Measurements from ENCODE around the gene HOTAIR. TPM values are rescaled to one million over a fixed set of nuclear protein-coding genes. Genes with fewer than 3 reads are reported as not detected.

The HOTAIR gene
- total RNA-seq, 2 experiments from 2014 or later, result not detected

DNA sequence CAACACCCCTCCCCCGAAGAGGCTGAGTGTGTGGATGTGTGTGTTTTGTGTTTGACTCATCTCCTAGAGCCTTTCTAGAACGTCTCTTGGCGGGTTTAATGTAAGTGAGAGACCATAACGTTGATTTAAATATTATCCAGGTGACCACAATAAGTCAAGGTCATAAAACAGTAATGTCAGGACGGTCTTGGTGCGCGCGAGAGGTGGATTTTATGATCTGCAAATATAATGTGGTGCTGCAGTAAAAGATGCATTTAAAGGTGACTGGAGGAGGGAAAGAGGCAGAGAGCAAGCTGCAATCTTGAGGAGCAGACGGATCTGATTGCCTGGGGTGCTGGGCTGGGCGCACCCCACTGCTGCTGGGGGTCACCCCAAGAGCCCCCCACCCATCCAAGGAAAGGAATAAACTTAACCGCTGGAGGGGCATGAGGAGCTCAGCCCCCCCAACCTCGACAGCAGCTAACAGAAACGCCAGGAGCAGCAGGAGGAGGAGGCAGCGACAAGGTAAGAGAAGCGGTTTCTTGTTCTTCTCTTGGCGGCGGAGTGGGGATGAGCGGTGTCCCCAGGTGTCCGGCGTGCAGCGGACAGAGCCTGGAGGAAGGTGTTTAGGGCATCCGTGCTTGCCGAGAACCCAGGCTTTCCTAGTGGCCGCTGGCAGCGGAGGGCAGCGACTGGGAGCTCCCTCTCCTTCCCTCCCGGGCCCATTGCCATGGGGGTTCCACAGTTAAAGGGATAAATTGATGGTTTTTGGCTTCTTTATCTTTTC lies 15.7 kb upstream of the HOTAIR start:
- Mint-ChIP-seq H3K27ac (no peak overlapping the region), H3K36me3 (ENCODE audit: low read depth) (no peaks in the 10 kb centered on the region), H3K9me3 (ENCODE audit: low read depth) (no peaks in the 10 kb centered on the region), H3K4me3 (no peak overlapping the region), H3K4me1 (peaks cover 38% of the 10 kb centered on the region), H3K27me3 (peaks cover 88% of the 10 kb centered on the region)
- intact Hi-C loops (cut with DNase I, micrococcal nuclease), result loop anchor here in 1 of 2 experiments (5.0 kb wide), 1 partner anchor 62 kb away; the partner anchor contains the start of gene HOXC4
- ATAC-seq (no peak), DNase-seq (no peak)
- ChIA-PET CTCF (interaction anchor here (0.6 to 1.4 kb wide), 6 partner anchors 37 to 224 kb away, joined by 3 to 5 read pairs (median 3); no protein-coding TSS in a partner anchor), POLR2A (interaction anchor here (0.6 kb wide), 1 partner anchor 710 kb away, joined by 3 read pairs; no protein-coding TSS in a partner anchor)

GRCh38 chr12:53989227-53990113 lies 14.7 kb upstream of the HOTAIR start:
- ChIA-PET CTCF (interaction anchor here (0.6 to 5.6 kb wide), 7 partner anchors 8 to 218 kb away, joined by 3 to 37 read pairs (median 4); partner anchors contain the start of genes HOXC5 and HOXC9), POLR2A (no interaction called here)
- no peaks in the 10 kb centered on the region for H3K36me3 Mint-ChIP-seq (ENCODE audit: low read depth)
- peak overlapping the region; percentile 2 for H3K4me3 Mint-ChIP-seq
- H3K9me3 Mint-ChIP-seq (ENCODE audit: low read depth), result no peaks in the 10 kb centered on the region
- peak; percentile 33 for ATAC-seq
- H3K27me3 Mint-ChIP-seq, result peaks cover 87% of the 10 kb centered on the region
- H3K4me1 Mint-ChIP-seq, result peaks cover 38% of the 10 kb centered on the region
- intact Hi-C loops (cut with DNase I, micrococcal nuclease), result loop anchor here in 1 of 2 experiments (2.0 to 5.0 kb wide), 3 partner anchors 15 to 203 kb away; partner anchors contain the start of gene HOXC4
- peak; percentile 71 for DNase-seq
- H3K27ac Mint-ChIP-seq, result no peak overlapping the region

GRCh38 chr12:53988541-53989226 lies 13.9 kb upstream of the HOTAIR start:
- no peak for ATAC-seq
- DNase-seq, result no peak
- no peaks in the 10 kb centered on the region for H3K9me3 Mint-ChIP-seq (ENCODE audit: low read depth)
- no peak overlapping the region for H3K4me3 Mint-ChIP-seq
- peaks cover 33% of the 10 kb centered on the region for H3K4me1 Mint-ChIP-seq
- intact Hi-C loops (cut with DNase I, micrococcal nuclease), result loop anchor here in 1 of 2 experiments (2.0 to 5.0 kb wide), 2 partner anchors 16 to 204 kb away; no protein-coding TSS in a partner anchor
- POLR2A ChIA-PET, result no interaction called here
- no peaks in the 10 kb centered on the region for H3K36me3 Mint-ChIP-seq (ENCODE audit: low read depth)
- no peak overlapping the region for H3K27ac Mint-ChIP-seq
- peaks cover 83% of the 10 kb centered on the region for H3K27me3 Mint-ChIP-seq
- CTCF ChIA-PET, result interaction anchor here (0.5 to 5.6 kb wide), 12 partner anchors 9 to 219 kb away, joined by 3 to 37 read pairs (median 4); partner anchors contain the start of genes HOXC5, HOXC9 and SMUG1

GRCh38 chr12:53987787-53988230 lies 13.1 kb upstream of the HOTAIR start:
- H3K27me3 Mint-ChIP-seq, result peaks cover 85% of the 10 kb centered on the region
- no peaks in the 10 kb centered on the region for H3K36me3 Mint-ChIP-seq (ENCODE audit: low read depth)
- no peak for ATAC-seq
- intact Hi-C loops (cut with DNase I, micrococcal nuclease), result loop anchor here in 1 of 2 experiments (2.0 to 5.0 kb wide), 2 partner anchors 17 to 204 kb away; no protein-coding TSS in a partner anchor
- H3K4me1 Mint-ChIP-seq, result peaks cover 33% of the 10 kb centered on the region
- DNase-seq, result no peak
- H3K4me3 Mint-ChIP-seq, result no peak overlapping the region
- H3K27ac Mint-ChIP-seq, result no peak overlapping the region
- CTCF ChIA-PET, result interaction anchor here (0.6 to 5.6 kb wide), 11 partner anchors 9 to 228 kb away, joined by 3 to 37 read pairs (median 4); partner anchors contain the start of genes HOXC5 and SMUG1
- POLR2A ChIA-PET, result no interaction called here
- no peaks in the 10 kb centered on the region for H3K9me3 Mint-ChIP-seq (ENCODE audit: low read depth)

- Mint-ChIP-seq H3K27ac (no peak overlapping the region), H3K36me3 (ENCODE audit: low read depth) (no peaks in the 10 kb centered on the region), H3K27me3 (peaks cover 84% of the 10 kb centered on the region), H3K4me1 (peaks cover 33% of the 10 kb centered on the region), H3K9me3 (ENCODE audit: low read depth) (no peaks in the 10 kb centered on the region), H3K4me3 (no peak overlapping the region)
- ATAC-seq, result no peak
- ChIA-PET CTCF (interaction anchor here (0.6 to 5.6 kb wide), 19 partner anchors 9 to 221 kb away, joined by 3 to 37 read pairs (median 5); partner anchors contain the start of genes HOXC5, HOXC8, HOXC9 and SMUG1), POLR2A (interaction anchor here (0.6 kb wide), 1 partner anchor 74 kb away, joined by 3 read pairs; no protein-coding TSS in a partner anchor)
- DNase-seq, result no peak
- intact Hi-C loops (cut with DNase I, micrococcal nuclease), result loop anchor here in 1 of 2 experiments (5.0 kb wide), 1 partner anchor 205 kb away; no protein-coding TSS in a partner anchor
These were observed 12.1 kb upstream of the HOTAIR start for GRCh38 chr12:53986686-53987483.

GRCh38 chr12:53985994-53986685 lies 11.4 kb upstream of the HOTAIR start:
- ChIA-PET POLR2A (interaction anchor here (0.6 kb wide), 1 partner anchor 75 kb away, joined by 3 read pairs; no protein-coding TSS in a partner anchor), CTCF (interaction anchor here (0.6 to 5.6 kb wide), 20 partner anchors 9 to 229 kb away, joined by 3 to 37 read pairs (median 5); partner anchors contain the start of genes HOXC5, HOXC8 and HOXC9)
- Mint-ChIP-seq H3K9me3 (ENCODE audit: low read depth) (no peaks in the 10 kb centered on the region), H3K4me1 (peaks cover 33% of the 10 kb centered on the region), H3K27ac (no peak overlapping the region), H3K27me3 (peaks cover 83% of the 10 kb centered on the region), H3K36me3 (ENCODE audit: low read depth) (no peaks in the 10 kb centered on the region), H3K4me3 (no peak overlapping the region)
- DNase-seq (peak; percentile 53), ATAC-seq (no peak)
- intact Hi-C loops (cut with DNase I, micrococcal nuclease), result loop anchor here (1.0 to 5.0 kb wide), 4 partner anchors 205 to 228 kb away; no protein-coding TSS in a partner anchor

GRCh38 chr12:53985692-53985993 lies 10.9 kb upstream of the HOTAIR start:
- DNase-seq (no peak), ATAC-seq (no peak)
- peaks cover 85% of the 10 kb centered on the region for H3K27me3 Mint-ChIP-seq
- CTCF ChIA-PET, result interaction anchor here (0.7 to 5.6 kb wide), 25 partner anchors 9 to 234 kb away, joined by 3 to 37 read pairs (median 5); partner anchors contain the start of genes HOXC11, HOXC5, HOXC8 and HOXC9
- no peaks in the 10 kb centered on the region for H3K36me3 Mint-ChIP-seq (ENCODE audit: low read depth)
- peaks cover 31% of the 10 kb centered on the region for H3K4me1 Mint-ChIP-seq
- no peak overlapping the region for H3K27ac Mint-ChIP-seq
- H3K4me3 Mint-ChIP-seq, result peak overlapping the region; percentile 12
- POLR2A ChIA-PET, result no interaction called here
- H3K9me3 Mint-ChIP-seq (ENCODE audit: low read depth), result no peaks in the 10 kb centered on the region
- intact Hi-C loops (cut with DNase I, micrococcal nuclease), result loop anchor here (1.0 to 5.0 kb wide), 4 partner anchors 205 to 229 kb away; no protein-coding TSS in a partner anchor

- peak; percentile 97 for DNase-seq
- peak within 1 kb of the TSS; percentile 12 for H3K4me3 Mint-ChIP-seq
- H3K27ac Mint-ChIP-seq, result no peak within 1 kb of the TSS
- intact Hi-C loops (cut with DNase I, micrococcal nuclease), result loop anchor here (1.0 to 5.0 kb wide), 7 partner anchors 21 to 229 kb away; partner anchors contain the start of gene HOXC4 (in 1 of the 2)
- peaks cover 85% of the 10 kb centered on the region for H3K27me3 Mint-ChIP-seq
- ChIA-PET CTCF (interaction anchor here (0.6 to 5.6 kb wide), 29 partner anchors 8 to 382 kb away, joined by 3 to 37 read pairs (median 4); partner anchors contain the start of genes HOXC11, HOXC5, HOXC8 and HOXC9), POLR2A (interaction anchor here (1.2 kb wide), 1 partner anchor 66 kb away, joined by 3 read pairs; no protein-coding TSS in a partner anchor)
- H3K36me3 Mint-ChIP-seq (ENCODE audit: low read depth), result no peaks in the 10 kb centered on the region
- no peaks in the 10 kb centered on the region for H3K9me3 Mint-ChIP-seq (ENCODE audit: low read depth)
- H3K4me1 Mint-ChIP-seq, result peaks cover 27% of the 10 kb centered on the region
- ATAC-seq, result peak; percentile 82
These were observed 10.3 kb upstream of the HOTAIR start, which contains the start of gene HOXC10 for GRCh38 chr12:53984901-53985691. Gene HOXC10 (plus strand): TSS chr12:53985146. CDS start chr12:53985260, 114 bp downstream.

Measured in activated CD4-positive, alpha-beta T cell treated with anti-CD3 and anti-CD28 coated beads for 36 hours (primary cell).